GM12875 (cell line): ENCODE results near the gene MUC20.
"Not testable (repeated sequence)": the region's sequence is repeated elsewhere in the genome, so short reads cannot be mapped to it uniquely, and the experiment has no call there.

Experiments used
- H3K4me3 ChIP-seq: one replicate; pipeline ENCODE4 v1.5.1; 2011; ENCODE audit warnings: low read depth, low read length, control low read depth
- CTCF ChIP-seq: IDR thresholded peaks from 2 replicates; pipeline ENCODE4 v1.5.1; 2011; ENCODE audit warnings: low read depth, mild to moderate bottlenecking, control low read depth, inconsistent platforms, low read length, moderate library complexity, borderline replicate concordance; ENCODE audit not compliant: insufficient read depth

MUC20 gene

GRCh38 chr3:195727606-195728195 lies 6.9 kb downstream of the MUC20 start:
- no peak for TF ChIP-seq CTCF

DNA sequence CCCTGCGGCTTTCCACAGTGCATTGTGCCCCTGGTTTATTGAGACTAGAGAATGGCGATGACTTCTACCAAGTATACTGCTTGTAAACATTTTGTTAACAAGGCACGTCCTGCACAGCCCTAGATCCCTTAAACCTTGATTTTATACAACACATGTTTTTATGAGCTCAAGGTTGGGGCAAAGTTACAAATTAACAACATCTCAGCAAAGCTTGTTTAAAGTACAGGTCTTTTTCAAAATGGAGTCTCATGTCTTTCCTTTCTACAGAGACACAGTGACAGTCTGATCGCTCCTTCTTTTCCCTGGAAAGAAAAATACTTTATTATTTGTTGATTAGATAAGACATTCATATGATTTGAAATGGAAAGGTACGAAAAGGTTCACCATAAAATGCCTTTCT lies 8.0 kb downstream of the MUC20 start:
- not testable (repeated sequence) for H3K4me3 ChIP-seq

More at GRCh38 chr3:195727606-195728195, 6.9 kb downstream of the MUC20 start:
- H3K4me3 ChIP-seq = no peak overlapping the region

- H3K4me3 ChIP-seq = no peak overlapping the region
- no peak for TF ChIP-seq CTCF
Observed at GRCh38 chr3:195729476-195730251, 8.9 kb downstream of the MUC20 start.

- H3K4me3 ChIP-seq = no peak overlapping the region
- TF ChIP-seq CTCF = no peak
Observed at GRCh38 chr3:195731356-195731905, 10.7 kb downstream of the MUC20 start.

GRCh38 chr3:195732940-195733339 lies 12.2 kb downstream of the MUC20 start:
- TF ChIP-seq CTCF = no peak
- no peak overlapping the region for H3K4me3 ChIP-seq

- no peak overlapping the region for H3K4me3 ChIP-seq
- no peak for TF ChIP-seq CTCF
Observed at GRCh38 chr3:195735036-195735695, 14.4 kb downstream of the MUC20 start.

DNA sequence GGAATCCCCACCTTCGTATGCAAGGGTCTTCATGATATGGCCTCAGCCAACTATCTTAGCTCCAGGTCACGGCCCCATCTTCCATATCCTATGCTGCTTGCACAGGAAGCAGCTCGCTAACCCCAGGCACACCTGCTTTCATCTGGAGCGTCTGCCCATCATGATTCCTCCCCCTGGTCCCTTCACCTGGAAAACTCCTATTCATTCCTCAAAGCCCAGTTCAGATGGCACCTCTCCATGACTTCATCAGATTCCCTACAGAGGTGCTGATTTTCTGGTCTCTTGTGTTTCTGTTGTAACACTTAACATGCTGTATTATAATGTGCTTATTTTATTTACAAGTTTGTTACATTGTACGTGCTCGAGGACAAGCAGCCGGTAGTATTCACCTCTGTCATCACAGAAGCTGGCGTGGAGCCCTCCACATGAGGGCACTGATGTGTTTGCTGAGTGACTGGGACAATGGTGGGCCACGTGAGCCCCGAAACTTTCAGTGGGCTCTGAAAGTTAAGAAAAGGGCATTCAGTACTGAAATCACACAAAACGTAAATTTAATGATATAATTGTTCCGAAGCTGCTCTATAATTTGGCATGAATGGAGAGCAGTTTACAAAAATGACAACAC lies 16.2 kb downstream of the MUC20 start:
- H3K4me3 ChIP-seq = no peak overlapping the region
- TF ChIP-seq CTCF = no peak

- not testable (repeated sequence) for H3K4me3 ChIP-seq
Observed at GRCh38 chr3:195737782-195738181, 17.0 kb downstream of the MUC20 start.
